ENCODE results near the gene SLCO2B1. TPM values are rescaled to one million over a fixed set of nuclear protein-coding genes. Genes with fewer than 3 reads are reported as not detected.

Gene SLCO2B1
- total RNA-seq, 1 experiment from 2014 or later = not detected

DNA sequence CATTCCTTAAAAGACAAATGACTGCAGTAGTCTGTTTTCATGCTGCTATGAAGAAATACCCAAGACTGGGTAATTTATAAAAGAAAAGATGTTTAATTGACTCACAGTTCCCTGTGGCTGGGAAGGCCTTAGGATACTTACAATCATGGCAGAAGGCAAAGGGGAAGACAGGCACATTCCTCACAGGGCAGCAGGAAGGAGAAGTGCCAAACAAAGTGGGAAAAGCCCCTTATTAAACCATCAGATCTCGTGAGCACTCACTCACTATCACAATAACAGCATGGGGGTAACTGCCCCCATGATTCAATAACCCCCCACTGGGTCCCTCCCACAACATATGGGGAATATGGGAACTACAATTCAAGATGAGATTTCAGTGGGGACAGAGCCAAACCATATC lies 37.9 kb upstream of the SLCO2B1 start:
- Mint-ChIP-seq H3K4me1 (peaks cover 0 to 3% of the 10 kb centered on the region in 2 experiments; a peak in 1 of 4 replicates), H3K36me3 (ENCODE audit: insufficient read depth in 1 of 3, low read depth in 3 of 3) (peaks cover 0 to 4% (median 0%) of the 10 kb centered on the region in 3 experiments; a peak in 2 of 7 replicates), H3K27me3 (ENCODE audit: low read depth) (no peaks in the 10 kb centered on the region; the same call in none of the 2 replicates)

More for the DNA sequence above, 37.9 kb upstream of the SLCO2B1 start:
- Histone ChIP-seq H3K9ac (ENCODE audit: extremely low read depth, insufficient read length, low read length) (no peak overlapping the region), H2BK12ac (ENCODE audit: insufficient read length, low read depth, low read length) (no peak overlapping the region), H3K18ac (ENCODE audit: insufficient read length, low read depth, low read length) (no peak overlapping the region), H2BK5ac (ENCODE audit: insufficient read length, low read length) (no peak overlapping the region), H3T11ph (ENCODE audit: low read length) (no peak overlapping the region), H4K8ac (replicated peaks; ENCODE audit: insufficient read length, low read depth, low read length) (no peak overlapping the region), H3K14ac (ENCODE audit: insufficient read depth, low read length) (no peak overlapping the region), H3K79me2 (ENCODE audit: insufficient read depth, low read length) (no peaks in the 10 kb centered on the region), H4K20me1 (ENCODE audit: control insufficient read depth, insufficient read depth, insufficient read length) (no peaks in the 10 kb centered on the region), H3K56ac (ENCODE audit: insufficient read length, low read depth, low read length) (no peak overlapping the region), H3K4ac (ENCODE audit: low read depth, low read length) (no peak overlapping the region), H2AFZ (ENCODE audit: low read length) (no peak overlapping the region), H3K4me1 (ENCODE audit: insufficient read depth, low read length) (no peaks in the 10 kb centered on the region), H2BK120ac (ENCODE audit: low read depth, low read length, poor library complexity, severe bottlenecking) (no peak overlapping the region), H4K5ac (ENCODE audit: insufficient read length, low read depth, low read length) (no peak overlapping the region), H3K23ac (ENCODE audit: insufficient read length, low read depth, low read length) (no peak overlapping the region), H2AK5ac (ENCODE audit: insufficient read length, low read length) (no peak overlapping the region), H3K9me3 (ENCODE audit: control insufficient read depth, low read depth, low read length) (no peaks in the 10 kb centered on the region), H2BK20ac (ENCODE audit: low read depth, low read length, poor library complexity, severe bottlenecking) (no peak overlapping the region), H2BK15ac (ENCODE audit: low read depth, low read length) (no peak overlapping the region), H3K27ac (ENCODE audit: insufficient read length, low read depth, low read length) (no peak overlapping the region), H3K23me2 (ENCODE audit: insufficient read length, low read depth, low read length, poor library complexity, severe bottlenecking) (no peaks in the 10 kb centered on the region), H4K91ac (ENCODE audit: insufficient read length, low read depth, low read length) (no peak overlapping the region), H3K27me3 (ENCODE audit: insufficient read depth, low read length) (no peaks in the 10 kb centered on the region), H3K79me1 (ENCODE audit: insufficient read depth, low read depth, low read length, poor library complexity, severe bottlenecking) (no peaks in the 10 kb centered on the region), H3K4me2 (ENCODE audit: insufficient read depth, insufficient read length, low read length) (no peak overlapping the region)
- Mint-ChIP-seq H3K4me3 (no peak overlapping the region), H3K27ac (no peak overlapping the region; a peak in 1 of 7 replicates), H3K9me3 (peaks cover 11 to 12% of the 10 kb centered on the region in 2 experiments)
- TF ChIP-seq, protein P1, sequence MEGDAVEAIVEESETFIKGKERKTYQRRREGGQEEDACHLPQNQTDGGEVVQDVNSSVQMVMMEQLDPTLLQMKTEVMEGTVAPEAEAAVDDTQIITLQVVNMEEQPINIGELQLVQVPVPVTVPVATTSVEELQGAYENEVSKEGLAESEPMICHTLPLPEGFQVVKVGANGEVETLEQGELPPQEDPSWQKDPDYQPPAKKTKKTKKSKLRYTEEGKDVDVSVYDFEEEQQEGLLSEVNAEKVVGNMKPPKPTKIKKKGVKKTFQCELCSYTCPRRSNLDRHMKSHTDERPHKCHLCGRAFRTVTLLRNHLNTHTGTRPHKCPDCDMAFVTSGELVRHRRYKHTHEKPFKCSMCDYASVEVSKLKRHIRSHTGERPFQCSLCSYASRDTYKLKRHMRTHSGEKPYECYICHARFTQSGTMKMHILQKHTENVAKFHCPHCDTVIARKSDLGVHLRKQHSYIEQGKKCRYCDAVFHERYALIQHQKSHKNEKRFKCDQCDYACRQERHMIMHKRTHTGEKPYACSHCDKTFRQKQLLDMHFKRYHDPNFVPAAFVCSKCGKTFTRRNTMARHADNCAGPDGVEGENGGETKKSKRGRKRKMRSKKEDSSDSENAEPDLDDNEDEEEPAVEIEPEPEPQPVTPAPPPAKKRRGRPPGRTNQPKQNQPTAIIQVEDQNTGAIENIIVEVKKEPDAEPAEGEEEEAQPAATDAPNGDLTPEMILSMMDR (conservative IDR thresholded peaks at IDR 0.05) = no peak
- WGBS (ENCODE audit: extremely low coverage, insufficient read length, low lambda C conversion rate) = no CpG with 5 or more reads among the region's 1 CpG
- no peak for DNase-seq

Data from H9 (cell line).